ENCODE measurements around the gene SLC22A8.
"Not testable (repeated sequence)": the region's sequence is repeated elsewhere in the genome, so short reads cannot be mapped to it uniquely, and the experiment has no call there.

Gene SLC22A8

DNA sequence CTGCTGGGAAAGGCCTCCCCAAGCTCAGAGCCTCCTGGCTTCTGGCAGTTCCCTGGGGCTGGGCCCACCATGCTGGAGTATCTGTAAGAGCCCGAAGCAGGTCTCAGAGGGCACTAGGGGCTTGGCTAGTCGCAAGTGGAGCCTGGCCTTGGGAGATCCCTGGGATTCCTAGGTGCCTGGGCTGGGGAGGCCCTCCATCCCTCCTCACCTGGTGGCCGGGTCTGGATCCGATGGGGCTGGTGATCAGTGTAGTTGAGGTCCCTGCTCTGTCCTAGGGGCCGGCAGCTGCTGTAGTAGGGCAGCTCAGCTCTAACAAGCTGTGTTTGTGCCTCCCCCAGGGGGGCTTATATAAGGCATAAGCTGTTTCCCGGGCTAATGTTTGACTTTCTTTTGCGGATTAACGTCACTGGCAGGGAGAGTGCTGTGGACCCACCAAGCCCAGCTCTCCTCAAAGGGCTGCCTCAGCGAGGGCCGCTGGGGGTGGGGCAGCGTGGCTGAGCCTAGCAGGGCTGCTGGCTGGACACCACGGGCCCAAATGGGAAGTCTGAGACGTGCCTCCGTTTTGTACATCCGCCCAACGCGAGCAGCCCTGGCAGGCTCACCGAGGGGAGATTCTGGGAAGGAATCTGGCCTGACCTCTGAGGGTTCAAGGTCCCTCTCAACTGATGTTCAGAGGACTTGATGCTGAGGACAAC lies at the start of gene SLC22A8:
TSS of gene SLC22A8 (minus strand) at position 321 of the 695 bp plus-strand sequence. CDS start 883 bp downstream, outside the sequence.
- POLR2A ChIA-PET, result no interaction called here
- no peak for DNase-seq (ENCODE audit: extremely low spot score)
- CTCF ChIA-PET, result interaction anchor here (1.3 kb wide), 1 partner anchor 110 kb away, joined by 6 read pairs; no protein-coding TSS in a partner anchor
- no peak for TF ChIP-seq NFRKB (IDR thresholded peaks at IDR 0.05)
- TF ChIP-seq ZNF384 (IDR thresholded peaks at IDR 0.05), result no peak
- no peak for TF ChIP-seq PKNOX1 (IDR thresholded peaks at IDR 0.05)
- no peak for TF ChIP-seq BHLHE40 (IDR thresholded peaks at IDR 0.05; ENCODE audit: borderline replicate concordance)
- no peak for TF ChIP-seq FOXA1 (IDR thresholded peaks at IDR 0.05)
- no peak for TF ChIP-seq SUZ12 (IDR thresholded peaks at IDR 0.05)
- TF ChIP-seq HDGF (IDR thresholded peaks at IDR 0.05; ENCODE audit: borderline replicate concordance), result no peak
- TF ChIP-seq FOXM1 (IDR thresholded peaks at IDR 0.05; ENCODE audit: borderline replicate concordance), result no peak
- no peak for TF ChIP-seq CTBP1 (IDR thresholded peaks at IDR 0.05; ENCODE audit: borderline replicate concordance)
- no peak for TF ChIP-seq TARDBP (IDR thresholded peaks at IDR 0.05)
- TF ChIP-seq LEF1 (IDR thresholded peaks at IDR 0.05; ENCODE audit: borderline replicate concordance), result no peak
- no peak for TF ChIP-seq SP1 (IDR thresholded peaks at IDR 0.05)

DNA sequence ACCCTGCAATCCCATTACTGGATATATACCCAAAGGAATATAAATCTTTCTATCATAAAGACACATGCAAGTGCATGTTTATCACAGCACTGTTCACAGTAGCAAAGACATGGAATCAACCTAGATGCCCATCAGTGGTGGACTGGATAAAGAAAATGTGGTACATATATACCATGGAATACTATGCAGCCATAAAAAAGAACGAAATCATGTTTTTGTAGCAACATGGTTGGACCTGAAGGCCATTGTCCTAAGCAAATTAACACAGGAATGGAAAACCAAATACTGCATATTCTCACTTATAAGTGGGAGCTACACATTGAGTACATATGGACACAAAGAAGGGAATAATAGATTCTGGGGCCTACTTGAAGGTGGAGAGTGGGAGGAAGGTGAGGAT lies 30.6 kb upstream of the SLC22A8 start:
- CTCF ChIA-PET; DNase-seq (ENCODE audit: extremely low spot score); POLR2A ChIA-PET: not testable (repeated sequence)

GRCh38 chr11:63042596-63042995 lies 27.0 kb upstream of the SLC22A8 start:
- CTCF ChIA-PET, result no interaction called here
- no peak for DNase-seq (ENCODE audit: extremely low spot score)

GRCh38 chr11:63032457-63032856 lies 16.8 kb upstream of the SLC22A8 start:
- POLR2A ChIA-PET, result no interaction called here
- CTCF ChIA-PET, result interaction anchor here (1.2 to 2.1 kb wide), 2 partner anchors 9 to 11 kb away, joined by 6 to 7 read pairs; no protein-coding TSS in a partner anchor
- no peak for DNase-seq (ENCODE audit: extremely low spot score)
- TF ChIP-seq PKNOX1 (IDR thresholded peaks at IDR 0.05) (no peak), L3MBTL2 (conservative IDR thresholded peaks at IDR 0.05) (no peak), FOXM1 (IDR thresholded peaks at IDR 0.05; ENCODE audit: borderline replicate concordance) (no peak), SP1 (IDR thresholded peaks at IDR 0.05) (no peak), ARNT (IDR thresholded peaks at IDR 0.05) (no peak), CTBP1 (IDR thresholded peaks at IDR 0.05; ENCODE audit: borderline replicate concordance) (no peak), HDGF (IDR thresholded peaks at IDR 0.05; ENCODE audit: borderline replicate concordance) (no peak)

More at GRCh38 chr11:63042596-63042995, 27.0 kb upstream of the SLC22A8 start:
- no peak for TF ChIP-seq ARNT (IDR thresholded peaks at IDR 0.05)
- no peak for TF ChIP-seq TARDBP (IDR thresholded peaks at IDR 0.05)
- TF ChIP-seq ZNF384 (IDR thresholded peaks at IDR 0.05), result no peak
- TF ChIP-seq NFRKB (IDR thresholded peaks at IDR 0.05), result no peak
- no peak for TF ChIP-seq HDGF (IDR thresholded peaks at IDR 0.05; ENCODE audit: borderline replicate concordance)
- TF ChIP-seq FOXM1 (IDR thresholded peaks at IDR 0.05; ENCODE audit: borderline replicate concordance), result no peak
- no peak for TF ChIP-seq SUZ12 (IDR thresholded peaks at IDR 0.05)
- TF ChIP-seq SP1 (IDR thresholded peaks at IDR 0.05), result no peak
- TF ChIP-seq CTBP1 (IDR thresholded peaks at IDR 0.05; ENCODE audit: borderline replicate concordance), result no peak
- TF ChIP-seq FOXA1 (IDR thresholded peaks at IDR 0.05), result no peak
- TF ChIP-seq FOXK2 (IDR thresholded peaks at IDR 0.05), result no peak
- TF ChIP-seq LEF1 (IDR thresholded peaks at IDR 0.05; ENCODE audit: borderline replicate concordance), result no peak
- no peak for TF ChIP-seq BHLHE40 (IDR thresholded peaks at IDR 0.05; ENCODE audit: borderline replicate concordance)
- no peak for TF ChIP-seq L3MBTL2 (conservative IDR thresholded peaks at IDR 0.05)
- TF ChIP-seq ELF4 (IDR thresholded peaks at IDR 0.05), result no peak
- no peak for TF ChIP-seq PKNOX1 (IDR thresholded peaks at IDR 0.05)
- POLR2A ChIA-PET, result no interaction called here

DNA sequence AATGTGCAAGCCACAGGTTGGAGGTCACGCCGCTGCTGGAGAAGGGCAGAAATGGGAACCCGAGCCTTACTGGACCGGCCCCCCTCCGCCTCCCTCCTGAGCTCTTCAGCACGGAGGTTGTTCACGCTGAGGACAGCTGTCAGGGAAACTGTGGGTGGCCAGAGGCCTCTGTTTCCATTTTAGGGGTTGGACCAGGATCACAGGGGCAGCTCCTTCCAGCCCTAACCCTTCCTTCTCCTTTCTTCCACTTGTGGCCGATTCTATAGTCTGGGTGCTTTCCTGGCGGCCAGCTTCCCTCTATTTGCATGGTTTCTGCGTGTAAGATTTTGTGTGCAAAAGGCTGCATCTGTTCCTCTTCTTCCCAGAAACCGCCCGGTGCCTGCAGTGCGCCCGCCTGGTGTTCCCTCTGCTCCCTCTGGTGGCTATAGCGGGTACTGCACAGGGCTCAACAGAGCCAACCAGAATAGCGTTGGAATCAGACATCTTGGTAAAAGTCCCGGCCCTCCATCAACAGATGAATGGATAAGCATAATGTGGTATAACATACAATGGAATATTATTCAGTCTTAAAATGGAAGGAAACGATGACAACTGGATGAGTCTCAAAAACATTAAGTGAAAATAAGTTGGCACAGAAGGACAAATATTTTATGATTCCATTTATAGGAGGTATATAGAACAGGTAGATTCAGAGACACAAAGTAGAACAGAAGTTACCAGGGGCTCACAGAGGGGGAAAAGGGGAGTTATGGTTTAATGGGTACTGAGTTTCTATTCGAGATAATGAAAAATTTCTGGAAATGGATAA lies 8.4 kb upstream of the SLC22A8 start:
- no peak for TF ChIP-seq L3MBTL2 (conservative IDR thresholded peaks at IDR 0.05)
- no peak for TF ChIP-seq ZNF384 (IDR thresholded peaks at IDR 0.05)
- no peak for TF ChIP-seq FOXK2 (IDR thresholded peaks at IDR 0.05)
- TF ChIP-seq TARDBP (IDR thresholded peaks at IDR 0.05), result no peak
- no peak for TF ChIP-seq FOXA1 (IDR thresholded peaks at IDR 0.05)
- no peak for TF ChIP-seq CTBP1 (IDR thresholded peaks at IDR 0.05; ENCODE audit: borderline replicate concordance)
- no peak for TF ChIP-seq ELF4 (IDR thresholded peaks at IDR 0.05)
- no peak for TF ChIP-seq ARNT (IDR thresholded peaks at IDR 0.05)
- TF ChIP-seq PKNOX1 (IDR thresholded peaks at IDR 0.05), result no peak
- TF ChIP-seq SUZ12 (IDR thresholded peaks at IDR 0.05), result no peak
- no peak for TF ChIP-seq BHLHE40 (IDR thresholded peaks at IDR 0.05; ENCODE audit: borderline replicate concordance)
- no peak for TF ChIP-seq HDGF (IDR thresholded peaks at IDR 0.05; ENCODE audit: borderline replicate concordance)
- TF ChIP-seq NFRKB (IDR thresholded peaks at IDR 0.05), result no peak
- ChIA-PET POLR2A (interaction anchor here (1.0 to 1.3 kb wide), 2 partner anchors 118 to 183 kb away, joined by 3 to 6 read pairs; no protein-coding TSS in a partner anchor), CTCF (interaction anchor here (0.7 to 7.6 kb wide), 11 partner anchors 9 to 190 kb away, joined by 3 to 130 read pairs (median 4); no protein-coding TSS in a partner anchor)
- peak; percentile 86 for DNase-seq (ENCODE audit: extremely low spot score)

All from HEK293T (cell line).